Activated CD4-positive, CD25-positive, alpha-beta regulatory T cell treated with anti-CD3 and anti-CD28 coated beads, Interleukin-2, amount 50 U/mL, for 24 hours (primary cell): ENCODE data around the gene OLFML1.

Source experiments
- ATAC-seq, 2 donors: fragments of 150-1000 bp; cut with Tn5 transposase; one replicate each; pipeline ENCODE4 v1.10.0; 2021; ENCODE audit warnings: mild to moderate bottlenecking in 1 of 2, moderate library complexity in 1 of 2

The OLFML1 gene

GRCh38 chr11:7485186-7486097, at the start of gene OLFML1:
OLFML1 (plus strand) TSS chr11:7485506; CDS start chr11:7485876, 370 bp downstream.
- no peak for ATAC-seq

DNA sequence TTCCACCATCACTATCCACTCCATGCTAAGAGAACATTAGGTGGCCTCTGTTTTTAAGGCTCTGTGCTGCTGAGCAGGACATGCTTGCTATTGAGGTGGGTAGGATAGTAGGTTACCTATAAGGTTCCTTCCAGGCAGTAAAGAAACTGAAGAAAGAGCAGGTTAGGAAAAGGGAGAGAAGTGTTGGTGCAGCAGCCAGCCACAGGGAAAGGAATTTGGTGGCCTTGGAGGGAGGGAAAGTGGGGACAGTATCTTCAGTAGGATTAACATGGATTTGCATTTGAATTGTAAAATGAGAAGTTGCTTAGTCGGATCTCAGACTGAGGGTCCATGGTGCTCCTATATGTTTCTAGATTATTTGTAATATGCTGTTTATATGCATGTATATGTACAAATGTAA, 49.2 kb upstream of the OLFML1 start:
- ATAC-seq = no peak

GRCh38 chr11:7436657-7437056, 48.6 kb upstream of the OLFML1 start:
- peak; percentile 38 to 62 for ATAC-seq

- no peak for ATAC-seq
Measured at GRCh38 chr11:7437696-7438095, 47.6 kb upstream of the OLFML1 start.

DNA sequence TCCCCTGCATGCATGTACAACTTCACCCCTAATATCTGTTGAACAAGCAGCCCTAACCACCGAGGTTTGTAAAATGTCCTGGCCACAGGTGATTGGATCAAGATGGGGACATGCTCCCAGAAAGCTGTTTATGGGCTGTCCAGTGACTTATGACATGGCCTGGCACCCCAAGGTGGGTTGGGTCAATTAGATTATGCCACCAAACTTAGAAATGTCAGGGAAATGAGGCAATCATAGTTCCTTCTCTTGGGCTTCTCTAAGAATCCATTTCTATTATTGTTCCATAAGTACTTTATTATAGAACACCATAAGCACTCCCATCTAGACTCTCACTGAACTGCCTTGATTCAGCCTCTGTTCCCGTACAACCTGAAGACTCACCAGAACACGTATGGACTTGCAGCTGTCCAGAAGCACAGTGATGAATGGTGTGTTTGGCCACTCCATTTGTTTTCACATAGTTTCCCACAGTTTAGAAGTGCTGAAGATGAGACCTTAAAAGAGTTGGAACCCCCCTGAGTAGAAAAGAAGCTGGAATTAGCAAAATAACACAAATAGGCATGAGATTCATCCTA, 45.5 kb upstream of the OLFML1 start:
- no peak for ATAC-seq

DNA sequence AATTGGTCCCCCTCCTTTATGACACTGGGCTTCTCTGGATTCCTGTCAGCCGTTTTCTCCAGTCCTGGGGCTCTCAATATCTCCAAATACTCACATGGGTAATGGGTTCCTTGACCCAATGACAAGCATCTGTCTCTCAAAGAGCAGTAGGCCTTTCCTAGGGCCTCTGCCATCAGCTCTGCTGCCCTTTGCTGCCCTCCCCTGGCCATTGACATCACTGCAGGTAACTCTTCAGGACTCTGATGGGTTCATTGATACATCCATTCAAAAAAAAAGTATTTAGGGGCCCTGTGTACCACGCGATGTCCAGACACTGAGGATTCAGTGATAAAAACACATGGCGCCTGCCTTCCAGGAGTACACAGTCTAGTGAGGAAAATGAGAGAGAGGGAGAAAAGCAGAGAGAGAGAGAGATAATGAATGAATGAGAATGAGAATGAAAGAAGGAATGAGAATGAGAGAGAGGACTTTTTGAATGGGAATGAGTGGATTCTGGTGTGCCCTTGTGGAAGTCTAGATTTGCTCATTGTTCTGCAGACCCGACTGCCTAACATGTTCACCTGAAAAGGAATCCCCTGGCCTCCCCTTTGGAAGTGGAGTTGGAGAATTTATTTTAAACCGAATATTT, 42.6 kb upstream of the OLFML1 start:
- ATAC-seq = peak; percentile 46 to 73

DNA sequence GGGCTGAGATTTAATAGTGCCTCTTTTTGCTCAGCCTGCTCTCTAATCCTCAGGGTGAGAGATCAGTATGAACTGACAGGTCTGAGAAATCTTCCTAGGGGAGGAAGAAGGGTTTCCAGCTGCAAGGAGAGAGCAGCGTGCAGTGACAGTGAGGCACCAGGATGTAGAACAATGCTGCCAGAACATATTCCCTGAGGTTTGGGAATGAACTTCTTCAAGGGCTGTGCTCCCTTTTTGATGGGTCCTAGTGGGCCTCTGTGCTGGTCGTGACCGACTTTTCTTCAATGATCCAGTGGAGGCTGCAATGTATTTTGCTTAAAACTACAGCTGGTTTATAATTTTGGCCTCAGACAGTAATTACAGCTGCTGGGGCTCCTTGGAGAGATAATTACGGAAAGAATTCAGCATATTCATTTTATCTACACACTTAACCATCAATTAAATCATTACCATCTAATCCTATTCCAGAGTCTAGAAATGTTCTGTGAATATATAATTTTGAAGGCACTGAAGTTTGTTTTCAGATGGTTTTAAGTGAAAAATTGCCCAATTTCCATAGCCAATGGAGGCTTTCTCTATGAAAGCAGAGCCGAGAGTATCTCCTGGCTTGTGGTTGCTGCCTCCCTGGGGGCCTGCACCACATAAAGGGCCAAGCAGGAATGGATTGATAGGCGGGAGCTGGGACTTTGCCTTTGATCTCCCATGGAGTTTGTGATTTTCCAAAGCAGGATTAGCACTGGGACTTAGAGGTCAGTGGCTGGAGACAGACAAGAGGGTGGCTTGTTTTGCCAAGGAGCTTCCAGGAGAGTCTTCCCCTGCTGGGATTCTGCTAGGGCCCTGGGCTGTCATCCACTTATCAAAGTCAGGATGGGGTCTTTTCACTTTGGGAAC, 41.0 kb upstream of the OLFML1 start:
- ATAC-seq = no peak

GRCh38 chr11:7445564-7445963, 39.7 kb upstream of the OLFML1 start:
- no peak for ATAC-seq

- ATAC-seq = no peak
Measured at GRCh38 chr11:7448201-7448600, 37.1 kb upstream of the OLFML1 start.

GRCh38 chr11:7449211-7449840, 36.0 kb upstream of the OLFML1 start:
- no peak for ATAC-seq

DNA sequence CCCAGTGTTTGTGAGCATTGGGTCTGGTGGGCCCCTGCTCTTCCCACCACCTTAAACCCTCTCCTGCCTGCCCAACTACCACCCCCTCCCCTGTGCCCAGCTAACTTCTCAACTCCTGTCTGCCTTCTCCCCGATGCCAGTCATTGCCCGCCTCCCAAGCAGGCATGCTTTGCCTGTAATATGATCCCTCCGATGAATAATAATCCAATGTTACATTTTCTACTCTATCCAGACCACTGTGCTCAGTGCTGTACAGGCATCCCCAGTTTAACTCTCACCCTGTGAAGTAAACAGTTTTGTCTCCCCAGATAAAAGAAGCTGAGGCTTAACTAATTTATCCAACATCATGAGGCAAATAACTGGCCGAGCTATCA, 35.5 kb upstream of the OLFML1 start:
- no peak for ATAC-seq

- no peak for ATAC-seq
Measured at GRCh38 chr11:7450836-7451235, 34.5 kb upstream of the OLFML1 start.

GRCh38 chr11:7451520-7451919, 33.8 kb upstream of the OLFML1 start:
- no peak for ATAC-seq

- ATAC-seq = no peak
Measured at GRCh38 chr11:7451952-7452494, 33.3 kb upstream of the OLFML1 start.

DNA sequence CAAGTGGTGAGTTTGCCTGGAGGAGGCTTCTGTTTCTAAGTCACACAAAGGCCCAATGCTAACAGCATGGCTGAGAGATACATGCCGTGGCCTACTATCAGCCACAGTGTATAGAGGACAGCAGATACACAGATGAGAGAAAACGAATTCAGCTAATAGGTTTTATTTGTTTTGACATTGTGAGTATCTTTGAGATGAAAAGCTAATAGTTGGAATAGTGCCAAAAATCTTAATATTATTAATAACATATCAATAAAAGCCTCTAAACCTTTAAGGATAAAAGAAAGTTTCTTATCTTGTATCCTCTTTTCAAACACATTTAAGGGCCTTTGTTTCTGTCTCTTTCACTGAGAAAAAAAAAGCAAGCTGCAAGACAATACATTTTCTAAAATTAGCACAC, 30.5 kb upstream of the OLFML1 start:
- ATAC-seq = no peak

DNA sequence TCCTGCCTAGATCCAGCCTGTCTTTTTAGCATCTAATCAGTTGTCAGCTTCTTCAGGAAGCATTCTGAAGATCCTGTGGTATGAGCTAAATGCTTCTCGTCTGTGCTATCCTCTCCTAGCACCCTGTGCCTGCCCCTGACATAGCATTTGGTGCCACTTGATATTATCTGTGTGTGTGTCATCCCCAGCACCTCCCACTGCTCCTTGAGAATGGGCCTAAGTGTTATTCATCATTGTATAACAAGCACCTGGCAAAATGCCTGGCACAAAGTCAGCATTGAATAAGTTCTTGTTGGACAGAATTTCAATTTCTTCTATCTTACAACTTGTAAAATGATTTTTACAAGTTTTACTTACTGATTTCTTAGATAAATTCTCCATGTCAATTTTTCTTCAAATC, 28.1 kb upstream of the OLFML1 start:
- no peak for ATAC-seq

DNA sequence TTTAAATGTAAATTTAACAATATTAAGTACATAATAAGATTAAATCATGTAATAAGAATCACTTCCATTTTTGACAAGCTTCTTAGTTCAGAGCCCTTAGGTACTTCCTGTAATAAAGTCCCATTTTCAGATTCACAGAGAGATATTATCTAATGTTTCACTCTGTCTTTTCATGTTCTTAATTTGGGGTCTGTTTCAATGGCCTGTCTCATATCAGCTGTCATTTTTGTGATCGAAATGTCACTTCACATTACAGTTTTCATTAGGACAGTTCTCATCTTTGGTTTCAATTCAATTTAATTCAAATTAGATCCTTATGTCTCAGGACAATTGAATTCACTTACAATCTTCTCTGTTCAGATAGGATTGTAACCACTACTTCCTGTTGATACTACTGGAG, 22.6 kb upstream of the OLFML1 start:
- no peak for ATAC-seq

DNA sequence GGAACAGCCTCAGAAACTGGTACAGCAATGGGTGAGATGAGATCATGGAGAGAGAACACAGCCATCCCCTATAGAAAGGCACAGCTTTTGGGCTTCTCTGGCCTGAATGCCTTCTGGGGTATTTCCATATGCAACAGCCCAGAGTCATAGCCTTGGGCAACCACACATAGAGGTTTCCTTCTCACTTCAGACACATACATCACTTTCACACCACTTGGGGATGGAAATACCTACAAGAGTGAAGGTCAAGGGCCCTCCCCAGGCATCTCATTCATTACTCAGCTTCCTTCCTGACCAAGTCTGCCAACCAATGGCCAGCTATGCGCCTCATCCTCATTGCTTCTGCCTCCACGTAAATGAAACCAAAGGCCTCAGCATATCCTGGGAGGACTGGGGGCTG, 17.7 kb upstream of the OLFML1 start:
- ATAC-seq = no peak

- ATAC-seq = no peak
Measured at GRCh38 chr11:7469351-7469865, 15.9 kb upstream of the OLFML1 start.

- ATAC-seq = no peak
Measured at GRCh38 chr11:7471071-7471470, 14.2 kb upstream of the OLFML1 start.

- peak in 1 of 2 donors; percentile 17 for ATAC-seq
Measured at GRCh38 chr11:7473717-7474116, 11.6 kb upstream of the OLFML1 start.

GRCh38 chr11:7480113-7480512, 5.2 kb upstream of the OLFML1 start:
- ATAC-seq = no peak
